NCI-H526 (cell line): Measurements from ENCODE around the gene FOXP1.
A peak's percentile ranks its signal among the peaks of the same experiment; 100 is the strongest.

ENCODE experiments used
- DNase-seq, 2 experiments: peaks; one replicate each; lab custom pipeline; 2025; lab: John Stamatoyannopoulos, UW

FOXP1 gene

GRCh38 chr3:71398157-71398836, 185.2 kb downstream of the FOXP1 start:
- no peak for DNase-seq

GRCh38 chr3:71397726-71398125, 185.8 kb downstream of the FOXP1 start:
- no peak for DNase-seq

- peak in 1 of 2 experiments; percentile 13 for DNase-seq
Measured at GRCh38 chr3:71397046-71397445, 186.5 kb downstream of the FOXP1 start.

GRCh38 chr3:71395927-71396695, 187.4 kb downstream of the FOXP1 start:
- DNase-seq, result no peak

GRCh38 chr3:71395470-71395869, 188.1 kb downstream of the FOXP1 start:
- no peak for DNase-seq

- no peak for DNase-seq
Measured at GRCh38 chr3:71393745-71394144, 189.8 kb downstream of the FOXP1 start.

GRCh38 chr3:71393093-71393492, 190.4 kb downstream of the FOXP1 start:
- no peak for DNase-seq

- DNase-seq, result no peak
Measured at GRCh38 chr3:71392251-71392650, 191.3 kb downstream of the FOXP1 start.

GRCh38 chr3:71391361-71391760, 192.2 kb downstream of the FOXP1 start:
- DNase-seq, result no peak

- no peak for DNase-seq
Measured at GRCh38 chr3:71389911-71390573, 193.5 kb downstream of the FOXP1 start.

- DNase-seq, result no peak
Measured at GRCh38 chr3:71389191-71389590, 194.3 kb downstream of the FOXP1 start.

GRCh38 chr3:71388535-71389120, 194.9 kb downstream of the FOXP1 start:
- no peak for DNase-seq

- no peak for DNase-seq
Measured at GRCh38 chr3:71387586-71387985, 195.9 kb downstream of the FOXP1 start.

GRCh38 chr3:71384837-71385716, 198.5 kb downstream of the FOXP1 start:
- no peak for DNase-seq

GRCh38 chr3:71384388-71384787, 199.1 kb downstream of the FOXP1 start:
- no peak for DNase-seq

- DNase-seq, result no peak
Measured at GRCh38 chr3:71380096-71380495, 203.4 kb downstream of the FOXP1 start.

- no peak for DNase-seq
Measured at GRCh38 chr3:71378509-71378908, 205.0 kb downstream of the FOXP1 start.

GRCh38 chr3:71376911-71377310, 206.6 kb downstream of the FOXP1 start:
- no peak for DNase-seq

GRCh38 chr3:71376503-71376902, 207.0 kb downstream of the FOXP1 start:
- DNase-seq, result no peak

GRCh38 chr3:71374582-71374981, 208.9 kb downstream of the FOXP1 start:
- no peak for DNase-seq

GRCh38 chr3:71372911-71373637, 210.5 kb downstream of the FOXP1 start:
- DNase-seq, result no peak
